Stimulated activated CD4-positive, alpha-beta T cell treated with anti-CD3 and anti-CD28 coated beads, Interleukin-12 subunit alpha, Interleukin-12 subunit beta, amount 100 ng/mL, for 48 hours (primary cell): ENCODE results near the gene ZNF443.
"Not testable (repeated sequence)": the region's sequence is repeated elsewhere in the genome, so short reads cannot be mapped to it uniquely, and the experiment has no call there.

Experiments
- DNase-seq, 3 donors: peaks; one replicate each; pipeline ENCODE4 v3.0.0-alpha.2; 2020; ENCODE audit warnings: low read depth in 2 of 3, low spot score in 1 of 3

Gene ZNF443

GRCh38 chr19:12425236-12425887 is 15.5 kb downstream of the ZNF443 start:
- DNase-seq, result no peak

- not testable (repeated sequence) for DNase-seq
Observed at GRCh38 chr19:12417273-12417672, 23.5 kb downstream of the ZNF443 start.

GRCh38 chr19:12411893-12412292 is 28.9 kb downstream of the ZNF443 start:
- DNase-seq, result no peak

GRCh38 chr19:12400633-12401502 is 40.0 kb downstream of the ZNF443 start, which contains the start of gene ZNF799:
Gene ZNF799, minus strand, starts transcription at chr19:12401271. Its CDS starts 201 bp downstream, at chr19:12401070.
- peak; percentile 81 to 88 (median 82) for DNase-seq

- DNase-seq, result peak; percentile 6 to 37 (median 14)
Observed at GRCh38 chr19:12399901-12400632, 40.8 kb downstream of the ZNF443 start.

GRCh38 chr19:12391148-12391547 is 49.7 kb downstream of the ZNF443 start:
- not testable (repeated sequence) for DNase-seq

- DNase-seq, result not testable (repeated sequence)
Observed at GRCh38 chr19:12386365-12386764, 54.5 kb downstream of the ZNF443 start.

DNA sequence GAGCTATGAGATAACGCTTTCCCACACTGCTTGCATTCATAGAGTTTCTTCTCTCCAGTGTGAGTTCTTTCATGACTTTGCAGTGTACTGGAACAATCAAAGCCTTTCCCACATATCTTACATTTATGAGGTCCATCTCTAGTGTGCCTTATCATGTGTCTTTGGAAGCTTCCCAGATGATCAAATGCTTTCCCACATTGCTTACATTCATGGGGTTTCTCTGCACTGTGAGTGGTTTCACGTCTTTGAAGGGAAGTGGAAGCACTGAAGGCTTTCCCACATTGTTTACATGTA is 60.4 kb downstream of the ZNF443 start:
- DNase-seq, result no peak

- no peak for DNase-seq
Observed at GRCh38 chr19:12379732-12380443, 60.9 kb downstream of the ZNF443 start.
